ENCODE data around the gene HNRNPLL. TPM values are rescaled to one million over a fixed set of nuclear protein-coding genes. Genes with fewer than 3 reads are reported as not detected.

Gene HNRNPLL
- total and polyA plus RNA-seq, 2 of the 13 experiments (the other 11 are each of a cell fraction or from before 2014, with no cell fraction given): 49.4 to 103 TPM

DNA sequence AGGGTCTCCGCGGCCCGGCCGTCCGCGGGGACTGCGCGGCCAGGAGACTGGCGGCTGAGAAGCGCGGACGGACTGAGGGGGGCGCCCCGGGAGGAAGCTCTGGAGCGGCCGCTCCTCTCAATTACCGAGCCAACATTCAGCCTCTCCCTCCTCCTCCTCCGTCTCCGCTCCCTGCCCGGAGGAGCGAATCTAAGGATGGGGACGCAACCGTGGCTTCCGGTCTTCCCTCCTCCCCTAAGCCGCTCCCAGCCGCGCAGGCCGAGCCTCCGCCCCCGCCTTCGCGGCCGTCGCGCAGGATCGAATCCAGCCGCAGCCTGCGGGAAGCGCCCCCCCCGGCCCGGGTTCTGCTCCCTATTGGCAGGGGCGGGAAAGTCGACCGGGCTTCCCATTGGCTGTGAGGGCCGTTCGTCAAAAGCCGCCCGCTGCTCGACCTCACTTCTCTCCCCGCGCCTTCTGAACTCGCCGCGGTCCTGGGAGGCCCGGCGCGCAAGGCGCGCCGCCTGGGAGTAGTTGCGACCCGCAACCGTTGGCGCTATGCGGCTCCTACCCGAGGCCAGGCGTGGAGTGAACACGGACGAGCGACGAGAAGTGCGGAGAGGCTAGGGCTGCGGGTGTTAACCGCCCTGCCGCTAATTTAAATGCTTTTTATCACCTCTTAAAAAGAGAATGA is at the start of gene HNRNPLL (continued):
- TF ChIP-seq ZBTB42 (CRISPR knock-in tag; IDR thresholded peaks at IDR 0.05) (peak; percentile 86; the same call in 1 of the 2 replicates), ZNF205 (CRISPR knock-in tag; IDR thresholded peaks at IDR 0.05) (peak; percentile 77; the same call in 1 of the 2 replicates), ZNF274 (CRISPR knock-in tag; IDR thresholded peaks at IDR 0.05) (0 out of 2 replicates have a peak, but pooled peaks have one; percentile 9), NR1H2 (CRISPR knock-in tag; IDR thresholded peaks at IDR 0.05; ENCODE audit: borderline replicate concordance, low read depth) (no peak), IKZF1 (IDR thresholded peaks at IDR 0.05) (no peak), ZNF557 (CRISPR knock-in tag; IDR thresholded peaks at IDR 0.05) (peak; percentile 71; the same call in 1 of the 2 replicates), ZNF468 (CRISPR knock-in tag; IDR thresholded peaks at IDR 0.05) (no peak), SALL2 (CRISPR knock-in tag; IDR thresholded peaks at IDR 0.05) (peak; percentile 86; the same call in 1 of the 2 replicates), ZNF281 (CRISPR knock-in tag; IDR thresholded peaks at IDR 0.05; ENCODE audit: borderline replicate concordance) (peak; percentile 64), ZFP1 (CRISPR knock-in tag; IDR thresholded peaks at IDR 0.05) (peak; percentile 59; the same call in 1 of the 2 replicates), MEF2D (CRISPR knock-in tag; IDR thresholded peaks at IDR 0.05) (0 out of 2 replicates have a peak, but pooled peaks have one; percentile 16), MTA3 (CRISPR knock-in tag; IDR thresholded peaks at IDR 0.05) (no peak), NCOA5 (CRISPR knock-in tag; IDR thresholded peaks at IDR 0.05) (no peak), ZFP90 (CRISPR knock-in tag; IDR thresholded peaks at IDR 0.05; ENCODE audit: borderline replicate concordance) (peak; percentile 95), ZFP36 (IDR thresholded peaks at IDR 0.05; ENCODE audit: borderline replicate concordance, low read depth, low read length, partially characterized antibody) (no peak), CEBPG (CRISPR knock-in tag; IDR thresholded peaks at IDR 0.05) (peak; percentile 70), ZNF776 (CRISPR knock-in tag; IDR thresholded peaks at IDR 0.05) (peak; percentile 58), ARNT (IDR thresholded peaks at IDR 0.05) (no peak), ZFY (CRISPR knock-in tag; IDR thresholded peaks at IDR 0.05) (peak; percentile 84), SNAPC2 (CRISPR knock-in tag; IDR thresholded peaks at IDR 0.05) (no peak), ZNF30 (CRISPR knock-in tag; IDR thresholded peaks at IDR 0.05) (no peak; the same call in 1 of the 2 replicates), ZIK1 (CRISPR knock-in tag; IDR thresholded peaks at IDR 0.05; ENCODE audit: borderline replicate concordance, low read depth) (peak; percentile 14; the same call in 1 of the 2 replicates)
- TF ChIP-seq, protein P1, sequence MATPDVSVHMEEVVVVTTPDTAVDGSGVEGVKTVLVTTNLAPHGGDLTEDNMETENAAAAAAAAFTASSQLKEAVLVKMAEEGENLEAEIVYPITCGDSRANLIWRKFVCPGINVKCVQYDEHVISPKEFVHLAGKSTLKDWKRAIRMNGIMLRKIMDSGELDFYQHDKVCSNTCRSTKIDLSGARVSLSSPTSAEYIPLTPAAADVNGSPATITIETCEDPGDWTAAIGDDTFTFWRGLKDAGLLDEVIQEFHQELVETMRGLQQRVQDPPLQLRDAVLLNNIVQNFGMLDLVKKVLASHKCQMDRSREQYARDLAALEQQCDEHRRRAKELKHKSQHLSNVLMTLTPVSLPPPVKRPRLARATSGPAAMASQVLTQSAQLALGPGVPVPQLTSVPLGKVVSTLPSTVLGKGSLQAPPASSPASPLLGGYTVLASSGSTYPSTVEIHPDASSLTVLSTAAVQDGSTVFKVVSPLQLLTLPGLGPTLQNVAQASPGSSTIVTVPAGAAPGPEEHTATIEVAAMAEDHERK (CRISPR knock-in tag; IDR thresholded peaks at IDR 0.05; ENCODE audit: low read depth): peak; percentile 54; the same call in 1 of the 2 replicates
- TF ChIP-seq, protein P2, sequence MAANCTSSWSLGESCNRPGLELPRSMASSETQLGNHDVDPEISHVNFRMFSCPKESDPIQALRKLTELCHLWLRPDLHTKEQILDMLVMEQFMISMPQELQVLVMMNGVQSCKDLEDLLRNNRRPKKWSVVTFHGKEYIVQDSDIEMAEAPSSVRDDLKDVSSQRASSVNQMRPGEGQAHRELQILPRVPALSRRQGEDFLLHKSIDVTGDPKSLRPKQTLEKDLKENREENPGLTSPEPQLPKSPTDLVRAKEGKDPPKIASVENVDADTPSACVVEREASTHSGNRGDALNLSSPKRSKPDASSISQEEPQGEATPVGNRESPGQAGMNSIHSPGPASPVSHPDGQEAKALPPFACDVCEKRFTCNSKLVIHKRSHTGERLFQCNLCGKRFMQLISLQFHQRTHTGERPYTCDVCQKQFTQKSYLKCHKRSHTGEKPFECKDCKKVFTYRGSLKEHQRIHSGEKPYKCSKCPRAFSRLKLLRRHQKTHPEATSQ (CRISPR knock-in tag; IDR thresholded peaks at IDR 0.05; ENCODE audit: borderline replicate concordance): no peak; the same call in 1 of the 2 replicates
- TF ChIP-seq, protein P3, sequence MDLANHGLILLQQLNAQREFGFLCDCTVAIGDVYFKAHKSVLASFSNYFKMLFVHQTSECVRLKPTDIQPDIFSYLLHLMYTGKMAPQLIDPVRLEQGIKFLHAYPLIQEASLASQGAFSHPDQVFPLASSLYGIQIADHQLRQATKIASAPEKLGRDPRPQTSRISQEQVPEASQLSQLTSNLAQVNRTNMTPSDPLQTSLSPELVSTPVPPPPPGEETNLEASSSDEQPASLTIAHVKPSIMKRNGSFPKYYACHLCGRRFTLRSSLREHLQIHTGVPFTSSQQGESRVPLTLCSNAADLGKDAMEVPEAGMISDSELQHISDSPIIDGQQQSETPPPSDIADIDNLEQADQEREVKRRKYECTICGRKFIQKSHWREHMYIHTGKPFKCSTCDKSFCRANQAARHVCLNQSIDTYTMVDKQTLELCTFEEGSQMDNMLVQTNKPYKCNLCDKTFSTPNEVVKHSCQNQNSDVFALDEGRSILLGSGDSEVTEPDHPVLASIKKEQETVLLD (CRISPR knock-in tag; IDR thresholded peaks at IDR 0.05; ENCODE audit: low read depth): peak; percentile 63
